ENCODE results near the gene ATP11A.

DNA sequence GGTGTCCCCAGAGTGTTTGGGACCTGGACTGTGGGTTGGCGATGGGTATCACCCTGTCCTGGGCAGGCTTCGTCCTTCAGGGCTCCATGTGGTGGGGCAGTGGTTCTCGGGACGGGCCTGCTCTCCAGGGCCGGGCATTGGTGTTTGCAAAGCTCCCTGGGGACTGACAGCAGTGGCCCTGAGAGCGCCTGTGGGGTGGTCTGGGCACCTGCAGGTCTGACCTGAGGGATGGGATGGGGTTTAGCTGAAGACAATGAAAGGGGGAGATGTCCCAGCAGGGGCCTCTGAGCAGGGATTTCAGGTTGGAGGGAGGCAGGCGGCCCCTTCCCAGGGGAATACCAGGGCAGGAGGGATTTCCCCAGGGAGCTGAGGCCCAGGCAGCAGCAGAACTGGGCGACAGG, 210.9 kb downstream of the ATP11A start:
- no peak for TF ChIP-seq GLI4 (tag by site-specific recombination; IDR thresholded peaks at IDR 0.05)
- TF ChIP-seq ZBTB21 (tag by site-specific recombination; IDR thresholded peaks at IDR 0.05): no peak
- no peak for TF ChIP-seq ZNF76 (tag by site-specific recombination; IDR thresholded peaks at IDR 0.05; ENCODE audit: borderline replicate concordance, low read depth)
- TF ChIP-seq, protein P1, sequence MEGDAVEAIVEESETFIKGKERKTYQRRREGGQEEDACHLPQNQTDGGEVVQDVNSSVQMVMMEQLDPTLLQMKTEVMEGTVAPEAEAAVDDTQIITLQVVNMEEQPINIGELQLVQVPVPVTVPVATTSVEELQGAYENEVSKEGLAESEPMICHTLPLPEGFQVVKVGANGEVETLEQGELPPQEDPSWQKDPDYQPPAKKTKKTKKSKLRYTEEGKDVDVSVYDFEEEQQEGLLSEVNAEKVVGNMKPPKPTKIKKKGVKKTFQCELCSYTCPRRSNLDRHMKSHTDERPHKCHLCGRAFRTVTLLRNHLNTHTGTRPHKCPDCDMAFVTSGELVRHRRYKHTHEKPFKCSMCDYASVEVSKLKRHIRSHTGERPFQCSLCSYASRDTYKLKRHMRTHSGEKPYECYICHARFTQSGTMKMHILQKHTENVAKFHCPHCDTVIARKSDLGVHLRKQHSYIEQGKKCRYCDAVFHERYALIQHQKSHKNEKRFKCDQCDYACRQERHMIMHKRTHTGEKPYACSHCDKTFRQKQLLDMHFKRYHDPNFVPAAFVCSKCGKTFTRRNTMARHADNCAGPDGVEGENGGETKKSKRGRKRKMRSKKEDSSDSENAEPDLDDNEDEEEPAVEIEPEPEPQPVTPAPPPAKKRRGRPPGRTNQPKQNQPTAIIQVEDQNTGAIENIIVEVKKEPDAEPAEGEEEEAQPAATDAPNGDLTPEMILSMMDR (tag by site-specific recombination; IDR thresholded peaks at IDR 0.05): no peak

Measured in HEK293 (cell line).